GM19455 (cell line): ENCODE data around the gene DCX.

Source experiments
- ATAC-seq: cut with Tn5 transposase; IDR thresholded peaks from one replicate; pipeline ENCODE4 v1.9.1; 2021; ENCODE audit not compliant: unreplicated experiment

DCX gene

DNA sequence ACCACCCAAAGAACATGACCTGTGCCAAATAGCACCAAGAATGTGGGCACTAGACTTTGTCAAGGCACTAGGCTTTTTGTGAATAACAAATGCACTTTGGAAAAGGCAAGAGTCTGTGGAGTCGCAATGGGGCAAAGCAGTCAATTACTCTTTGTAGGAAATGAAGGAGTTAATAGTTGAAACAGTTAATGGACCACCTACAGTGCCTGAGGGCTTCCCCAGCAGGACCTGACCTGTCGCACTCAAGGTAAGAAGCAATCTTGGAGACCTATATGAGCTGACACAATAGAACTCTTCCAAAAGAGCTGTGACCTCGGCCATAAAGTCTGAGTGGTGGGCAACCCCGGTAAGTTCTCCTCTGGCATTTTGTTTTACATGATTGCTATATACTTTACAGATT, 92.5 kb downstream of the DCX start:
- ATAC-seq, result no peak

DNA sequence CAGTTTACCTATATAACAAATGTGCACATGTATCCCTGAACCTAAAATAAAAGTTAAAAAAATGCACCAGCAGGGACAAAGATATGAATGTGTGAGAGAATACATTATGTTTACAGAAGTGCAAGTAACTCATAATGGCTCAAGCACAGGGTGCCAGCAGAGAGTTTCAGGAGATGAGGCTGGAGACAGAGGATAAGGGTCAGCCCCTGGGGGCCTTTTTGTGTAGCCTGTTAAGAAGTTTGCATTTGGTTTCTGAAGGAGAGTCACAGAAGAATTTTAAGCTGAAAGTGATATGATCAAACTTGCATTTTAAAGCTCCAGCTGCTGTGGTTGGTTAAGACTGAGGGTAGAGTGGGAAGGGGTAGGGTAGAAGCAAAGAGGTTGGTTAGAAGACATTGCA, 93.1 kb downstream of the DCX start:
- no peak for ATAC-seq

DNA sequence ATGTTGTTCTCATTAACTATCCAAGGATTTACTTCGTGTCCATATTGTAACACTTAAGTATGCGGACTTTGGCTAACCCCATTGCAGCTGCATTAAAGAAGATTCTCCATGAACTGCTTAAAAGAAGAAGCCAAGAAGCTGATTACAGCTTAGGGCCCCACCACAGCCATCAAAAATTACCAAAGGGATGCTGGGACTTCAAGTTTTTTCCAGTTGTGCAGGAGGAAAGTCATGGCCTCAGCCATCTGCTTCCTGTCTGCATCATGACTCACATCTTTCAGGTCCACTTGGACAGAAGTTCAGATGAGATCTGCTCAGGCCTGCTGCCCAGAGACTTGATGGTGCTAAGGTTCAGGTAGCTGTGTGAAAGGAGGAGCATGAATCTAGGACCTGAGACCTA, 102.9 kb downstream of the DCX start:
- no peak for ATAC-seq

DNA sequence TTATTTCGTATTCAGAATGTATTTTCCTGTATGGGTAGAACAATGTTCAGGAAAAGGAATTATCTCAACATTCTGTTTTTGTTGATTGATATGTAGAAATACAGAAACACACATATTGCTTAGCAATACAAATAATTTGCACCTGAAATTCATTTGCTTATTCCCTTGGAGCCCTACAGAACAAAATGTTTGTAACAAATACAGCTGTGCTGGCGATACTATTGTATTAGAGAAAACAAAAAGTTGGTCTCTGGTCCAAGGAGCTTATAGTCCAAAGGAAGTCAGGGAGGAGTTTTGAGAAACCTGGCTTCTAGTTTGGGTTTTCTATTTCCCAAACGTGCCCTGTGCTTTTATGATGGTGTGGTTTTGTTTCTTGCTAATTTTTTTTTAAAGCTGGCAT, 104.0 kb downstream of the DCX start:
- no peak for ATAC-seq

DNA sequence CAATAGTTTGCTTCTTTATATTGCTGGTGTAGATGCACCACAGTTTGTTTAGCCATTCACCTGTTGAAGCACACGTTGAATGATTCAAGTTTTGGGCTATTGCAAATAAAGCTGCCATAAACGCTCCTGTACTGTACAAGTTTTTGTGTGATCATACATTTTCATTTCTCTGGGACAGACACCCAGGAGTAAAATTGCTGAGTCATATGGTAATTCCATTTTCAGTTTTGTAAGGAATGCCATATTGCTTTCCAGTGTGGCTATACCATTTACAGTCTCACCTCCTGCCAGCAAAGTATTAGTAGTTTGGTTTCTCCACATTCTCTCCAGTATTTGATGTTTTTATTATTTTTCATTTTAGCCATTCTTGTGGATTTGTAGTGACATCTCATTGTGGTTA, 109.7 kb downstream of the DCX start:
- ATAC-seq, result no peak

DNA sequence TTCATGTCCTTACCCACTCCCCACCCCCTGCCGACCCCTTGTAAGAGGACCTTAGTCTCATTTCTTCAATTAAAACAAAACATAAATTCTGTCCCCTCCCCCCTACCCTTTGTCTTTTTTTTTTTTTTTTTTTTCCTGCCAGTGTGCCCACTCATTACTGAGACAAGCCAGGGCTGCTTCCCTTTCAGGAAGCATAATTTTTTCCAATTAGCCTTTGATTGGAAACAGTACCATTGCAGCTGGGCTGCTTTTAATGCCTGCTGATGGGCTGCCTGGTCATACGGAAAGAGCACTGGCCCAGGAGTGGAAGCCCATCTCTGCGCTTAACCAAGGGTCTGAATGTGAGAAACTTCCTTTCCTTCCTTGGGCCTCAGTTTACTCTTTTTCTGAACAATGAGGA, 123.2 kb downstream of the DCX start:
- ATAC-seq, result no peak

DNA sequence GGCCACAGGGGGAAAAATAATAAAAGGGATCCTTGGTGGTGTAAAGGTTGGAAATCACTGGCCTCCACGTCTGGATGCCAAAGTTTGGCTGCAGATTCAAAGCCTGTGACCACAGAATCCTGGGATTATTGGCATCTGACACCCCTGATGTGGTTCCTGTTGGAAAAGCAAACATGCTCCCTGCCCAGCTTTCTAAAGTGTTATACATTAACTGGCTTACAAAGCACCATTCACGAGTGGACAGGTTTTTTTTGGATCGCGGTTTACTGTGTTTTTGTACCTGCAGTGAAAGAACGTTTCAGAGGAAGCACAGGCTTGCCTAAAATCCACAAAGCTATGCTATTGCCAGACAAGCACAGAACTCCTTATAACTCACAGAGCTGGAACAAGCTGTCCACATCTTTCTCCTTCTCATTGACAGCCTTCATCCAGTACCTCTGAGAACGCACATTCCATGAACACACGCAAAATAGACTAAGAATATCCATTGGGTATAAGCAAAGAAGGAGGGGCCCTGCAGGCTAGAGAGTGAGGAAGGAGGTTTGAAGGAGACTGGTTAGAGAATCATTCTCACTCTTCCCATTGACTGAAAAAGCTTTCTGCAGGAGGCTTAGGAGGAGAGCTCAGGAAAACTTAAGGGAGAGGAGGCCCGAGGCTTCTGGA, 127.2 kb downstream of the DCX start:
- no peak for ATAC-seq

DNA sequence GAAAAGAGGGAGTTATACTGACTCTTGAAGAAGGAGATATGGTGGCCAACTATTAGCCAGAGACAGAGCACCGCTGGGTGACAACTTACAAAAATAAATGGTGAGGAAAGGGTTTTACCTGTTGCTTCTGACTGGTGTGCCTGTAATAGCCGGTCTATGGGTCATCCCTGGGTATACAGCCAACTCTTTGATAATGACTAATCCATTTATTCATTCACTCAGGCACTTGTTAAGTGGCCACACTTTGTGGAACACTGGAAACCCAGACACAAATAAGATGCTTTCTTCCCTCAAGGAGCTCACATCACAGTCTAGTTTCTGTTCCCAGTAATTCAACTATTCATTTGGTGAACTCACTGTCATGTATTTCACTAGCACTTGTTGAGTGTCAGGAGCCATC, 128.5 kb downstream of the DCX start:
- no peak for ATAC-seq

DNA sequence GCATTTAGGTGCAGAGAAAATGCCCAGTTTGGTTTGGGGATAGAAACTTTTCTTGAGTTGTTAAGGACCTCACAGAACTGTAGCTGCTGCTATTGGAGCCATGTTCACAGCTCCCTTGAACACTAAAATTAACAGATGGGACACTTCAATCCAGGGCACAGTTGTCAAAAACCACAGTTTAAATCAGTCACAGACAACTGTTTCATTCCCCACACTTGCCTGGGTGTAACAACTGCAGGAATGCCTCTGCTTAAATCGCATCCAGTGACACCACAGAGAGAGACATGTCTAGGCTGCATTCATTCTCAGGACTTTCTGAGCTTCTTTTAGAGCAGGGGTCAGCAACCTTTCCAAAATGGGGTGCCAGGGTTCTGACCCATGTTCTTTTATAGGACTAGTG, 129.0 kb downstream of the DCX start:
- ATAC-seq, result no peak

DNA sequence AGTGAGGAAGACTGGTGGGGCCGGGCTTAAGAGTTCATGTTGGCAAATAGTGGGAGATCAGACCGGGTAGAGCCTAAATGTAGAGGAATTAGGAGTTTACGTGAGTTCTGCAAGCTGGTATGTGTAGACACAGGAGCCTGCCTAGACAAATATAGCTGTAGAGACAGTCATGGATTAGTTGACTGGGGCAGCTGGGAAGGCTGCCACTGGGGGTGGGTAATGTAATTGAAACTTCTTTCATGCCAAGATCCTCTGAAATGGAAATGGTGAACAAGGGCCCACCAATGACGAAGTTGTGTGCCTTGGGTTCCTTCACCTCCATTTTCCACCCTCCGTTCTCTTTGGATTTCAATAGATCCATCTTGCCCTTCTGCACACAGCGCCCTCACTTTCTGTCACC, 129.9 kb downstream of the DCX start:
- no peak for ATAC-seq

DNA sequence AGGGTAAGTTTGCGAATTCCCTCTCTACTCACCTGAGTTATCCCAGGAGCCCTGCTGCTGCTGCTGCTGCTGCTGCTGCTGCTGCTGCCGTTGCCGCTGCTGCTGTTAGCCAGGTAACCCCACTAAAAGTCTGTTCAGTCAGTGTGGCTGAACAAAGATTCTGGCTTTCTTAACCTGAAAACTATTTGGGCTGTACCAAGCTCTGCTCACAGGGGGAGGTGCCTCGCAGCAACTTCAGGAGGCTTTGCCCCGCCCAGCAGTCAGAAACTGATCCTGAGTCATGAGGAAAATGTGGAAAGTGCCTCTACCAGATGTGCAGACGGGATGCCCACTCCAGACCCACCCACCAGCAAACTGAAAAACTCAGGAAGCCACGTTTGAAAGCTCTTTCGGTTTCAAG, 141.7 kb downstream of the DCX start, which contains the start of gene CAPN6:
TSS of gene CAPN6 (minus strand) at position 145 of the 400 bp plus-strand sequence. CDS start 6,547 bp downstream, outside the sequence.
- no peak for ATAC-seq

DNA sequence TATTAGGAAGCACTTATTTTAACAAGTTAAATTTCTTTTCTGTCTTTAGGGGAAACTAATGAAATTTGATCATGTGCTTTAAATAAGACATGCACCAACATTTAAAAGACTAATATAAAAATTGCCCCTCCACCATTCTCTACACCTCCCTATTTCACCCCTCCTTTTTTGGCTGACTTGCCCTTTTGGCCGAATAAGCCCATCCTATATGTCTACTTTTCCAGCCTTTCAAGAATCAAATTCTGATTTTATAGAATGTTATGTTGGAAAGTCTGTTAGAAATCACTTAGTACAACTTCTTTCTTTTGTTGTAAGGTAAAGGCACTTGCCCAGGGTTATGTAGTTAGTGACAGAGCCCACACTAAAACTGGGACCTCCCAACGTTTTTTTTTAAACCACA, 143.5 kb downstream of the DCX start:
- ATAC-seq, result no peak

DNA sequence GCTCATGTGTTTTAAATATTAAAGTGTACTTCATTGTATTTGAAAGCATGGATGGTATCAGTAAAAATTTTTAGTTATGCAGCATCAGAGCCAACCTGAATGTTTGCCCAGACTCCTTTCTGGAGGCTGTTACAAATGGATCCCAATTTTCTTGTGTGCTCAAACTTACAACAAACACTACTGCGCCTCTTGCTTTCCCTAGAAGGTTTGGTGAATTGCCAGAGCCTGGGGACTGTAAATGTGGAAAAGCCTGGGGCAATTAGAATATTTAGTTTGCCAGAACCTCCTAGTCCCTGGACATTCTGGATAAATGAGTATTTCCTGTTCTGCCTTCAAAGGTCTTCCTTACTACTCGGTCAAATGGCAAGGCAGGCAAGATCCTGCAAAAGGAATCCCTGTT, 146.5 kb downstream of the DCX start:
- no peak for ATAC-seq

DNA sequence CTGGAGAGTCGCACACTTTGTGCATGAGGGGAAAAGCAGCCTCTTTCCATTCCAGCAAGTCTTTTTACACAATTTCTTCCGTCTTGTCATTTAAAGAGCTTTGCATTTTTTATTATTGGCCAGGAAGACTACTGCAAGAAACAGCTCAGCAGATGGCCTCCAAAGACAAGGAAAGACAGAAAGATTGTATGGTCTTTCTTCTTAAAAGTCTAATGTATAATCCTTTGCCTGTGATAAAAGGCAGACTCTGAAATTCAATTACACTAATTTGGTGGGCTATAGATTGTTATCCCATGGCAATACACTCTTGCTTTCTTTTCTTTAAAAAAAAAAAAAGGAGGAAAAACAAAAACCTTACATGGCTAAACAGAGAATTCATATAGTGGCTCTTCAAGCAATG, 147.6 kb downstream of the DCX start:
- no peak for ATAC-seq

DNA sequence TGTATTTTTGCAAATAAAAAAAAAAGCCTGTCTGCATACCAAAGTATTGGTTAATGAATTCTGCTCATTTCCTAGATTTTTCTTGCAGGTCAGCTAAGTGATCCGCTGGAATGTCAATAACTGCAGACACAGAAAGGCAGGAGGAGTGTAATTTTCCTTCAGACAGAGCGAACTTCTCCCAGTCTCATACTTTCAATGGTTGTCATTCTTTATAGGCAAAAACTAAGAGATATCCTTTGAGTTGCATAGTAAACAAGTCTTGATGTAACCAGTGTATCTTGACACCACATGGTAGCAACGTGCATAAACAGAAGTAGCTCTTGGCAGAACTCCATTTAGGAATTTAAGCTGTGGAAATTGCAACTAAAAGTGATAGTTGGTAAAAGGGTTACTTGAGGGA, 149.9 kb downstream of the DCX start:
- ATAC-seq, result no peak

DNA sequence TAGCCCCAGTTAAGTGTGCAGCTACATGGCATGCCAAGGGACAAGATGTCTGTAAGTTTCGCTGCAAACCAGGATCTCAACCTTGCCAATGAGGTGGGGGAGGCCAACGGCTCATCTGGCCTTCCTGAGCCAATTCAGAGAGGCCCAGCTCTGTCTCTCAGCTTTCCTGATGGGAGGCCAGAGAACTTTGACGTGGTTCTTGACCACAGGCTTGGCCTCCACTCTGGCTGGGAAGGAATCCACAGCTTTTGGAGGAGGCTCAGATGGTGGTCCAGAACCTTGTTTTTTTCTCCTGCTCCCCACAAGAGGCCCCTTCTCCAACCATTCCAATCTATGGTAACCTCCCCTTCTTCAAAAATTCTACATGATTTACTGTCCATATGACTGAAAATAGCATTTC, 151.5 kb downstream of the DCX start:
- ATAC-seq, result no peak

DNA sequence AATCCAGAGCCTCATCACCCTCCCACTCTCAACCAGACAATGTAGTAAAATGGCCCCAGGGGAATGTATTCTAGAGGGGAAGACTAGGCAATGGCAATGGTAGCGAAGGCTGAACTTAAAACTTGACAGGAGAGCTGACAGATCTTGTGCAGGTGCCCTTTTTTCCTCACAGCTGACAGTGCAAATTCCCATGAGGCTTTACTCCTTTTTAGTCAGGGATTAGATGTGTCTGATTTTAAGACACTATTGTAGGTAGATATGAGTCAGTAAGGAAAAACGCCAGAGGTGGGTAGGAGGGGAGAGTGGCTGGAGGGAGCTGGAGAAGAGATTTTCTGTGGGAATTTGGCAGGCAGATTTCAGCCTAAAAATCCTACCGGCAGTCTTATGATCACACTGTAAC, 152.4 kb downstream of the DCX start:
- no peak for ATAC-seq

DNA sequence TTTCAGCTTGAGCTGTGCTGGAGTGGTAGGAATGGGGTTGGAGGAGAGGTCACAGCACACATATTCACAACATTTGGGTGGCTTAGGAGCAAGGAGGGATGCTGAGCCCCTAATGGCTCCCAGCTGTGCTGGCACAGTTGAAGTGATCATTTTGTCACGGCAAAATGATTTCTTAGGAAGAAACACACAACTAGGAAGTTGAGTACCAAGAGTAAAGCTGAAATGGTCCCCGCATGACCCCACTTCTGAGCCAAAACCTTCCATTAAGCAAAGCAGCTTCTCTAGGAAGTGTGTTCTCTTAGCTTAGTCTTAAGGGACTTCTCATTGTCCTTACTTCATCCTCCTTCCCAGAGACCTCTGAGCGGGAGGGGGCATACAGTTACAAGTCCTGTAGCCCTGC, 154.3 kb downstream of the DCX start:
- ATAC-seq, result no peak

DNA sequence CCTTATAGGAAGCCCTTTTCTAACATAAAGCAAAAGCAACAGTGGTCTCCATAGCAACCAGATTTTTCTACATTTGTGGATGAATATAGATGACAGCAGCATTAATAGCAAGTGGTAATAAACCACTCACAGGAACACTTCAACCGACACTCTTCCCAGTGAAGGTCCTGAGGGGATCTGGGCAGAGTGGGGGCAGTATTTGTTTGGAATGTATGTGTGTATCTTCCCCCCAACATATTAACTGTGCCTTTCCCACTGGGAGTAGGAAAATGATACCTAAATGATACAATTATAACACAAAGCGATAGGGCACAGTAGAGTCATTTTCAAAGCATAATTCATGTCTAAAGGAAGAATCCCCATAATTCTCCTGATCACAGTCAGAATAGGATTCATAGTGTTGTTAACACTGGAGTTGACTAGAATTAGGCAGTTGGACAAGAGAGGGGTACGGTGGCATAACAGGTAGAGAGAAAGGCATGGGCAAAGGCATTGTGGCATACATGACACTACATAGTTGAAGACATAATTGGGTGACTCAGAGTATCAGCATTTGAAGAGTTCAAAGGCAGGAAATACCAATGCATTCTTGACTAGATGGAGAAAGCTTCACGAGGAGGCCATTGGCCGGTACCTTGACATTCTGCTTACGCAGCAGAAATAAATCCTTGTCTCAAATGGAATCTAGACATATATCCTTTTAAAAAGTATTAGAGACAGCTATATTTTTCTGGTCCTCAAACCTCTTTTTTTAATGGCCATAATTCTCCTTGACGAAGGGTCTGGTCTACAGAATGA, 156.9 kb downstream of the DCX start:
- ATAC-seq, result no peak

DNA sequence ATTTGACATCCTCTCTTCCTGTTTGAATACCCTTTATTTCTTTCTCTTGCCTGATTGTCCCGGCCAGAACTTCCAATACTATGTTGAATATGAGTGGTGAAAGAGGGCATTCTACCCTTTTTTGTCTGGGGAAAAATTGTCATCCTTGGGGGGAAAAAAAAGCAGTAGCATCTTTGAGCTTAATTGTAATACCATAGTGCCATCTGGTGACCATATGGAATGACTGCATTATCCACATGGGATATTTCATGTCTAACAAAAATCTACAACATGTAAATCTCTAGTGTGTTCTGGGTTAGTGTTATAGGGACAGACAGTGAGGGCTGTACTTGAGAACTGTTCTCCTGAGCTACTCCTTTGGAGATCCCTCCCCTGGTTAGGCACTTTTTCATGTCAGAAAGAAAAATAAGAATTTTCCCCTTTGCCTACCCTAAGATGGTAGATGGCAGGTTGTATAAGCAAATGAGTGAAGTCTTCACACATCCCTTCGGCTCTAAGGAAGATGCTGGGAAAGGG, 167.7 kb downstream of the DCX start:
- ATAC-seq, result no peak
